Measurements from ENCODE around the gene IGFBP7. TPM values are rescaled to one million over a fixed set of nuclear protein-coding genes. Genes with fewer than 3 reads are reported as not detected.

Gene IGFBP7
- not detected for total RNA-seq

GRCh38 chr4:57109847-57110639, at the start of gene IGFBP7:
Gene IGFBP7, minus strand, starts transcription at chr4:57110385. Its CDS starts 34 bp downstream, at chr4:57110351.
- Mint-ChIP-seq H3K4me3 (peak within 1 kb of the TSS; percentile 68), H3K4me1 (ENCODE audit: low read depth) (peaks cover 12% of the 10 kb centered on the region), H3K9me3 (no peaks in the 10 kb centered on the region), H3K27me3 (peaks cover 62% of the 10 kb centered on the region), H3K36me3 (ENCODE audit: low read depth) (no peaks in the 10 kb centered on the region), H3K27ac (no peak within 1 kb of the TSS)
- peak; percentile 3 for DNase-seq
- TF ChIP-seq CTCF (IDR thresholded peaks at IDR 0.05), result no peak
- intact Hi-C loops (cut with micrococcal nuclease), result no loop called here
- CTCF ChIA-PET, result interaction anchor here (1.3 kb wide), 2 partner anchors 11 to 54 kb away, joined by 4 read pairs; no protein-coding TSS in a partner anchor
- peak; percentile 57 for ATAC-seq
- POLR2A ChIA-PET, result no interaction called here

- H3K36me3 Mint-ChIP-seq (ENCODE audit: low read depth), result no peaks in the 10 kb centered on the region
- intact Hi-C loops (cut with micrococcal nuclease), result no loop called here
- H3K9me3 Mint-ChIP-seq, result no peaks in the 10 kb centered on the region
- peaks cover 8% of the 10 kb centered on the region for H3K4me1 Mint-ChIP-seq (ENCODE audit: low read depth)
- ATAC-seq (no peak), DNase-seq (no peak)
- CTCF ChIA-PET, result no interaction called here
- H3K27ac Mint-ChIP-seq, result no peak overlapping the region
- POLR2A ChIA-PET, result no interaction called here
- TF ChIP-seq CTCF (IDR thresholded peaks at IDR 0.05), result no peak
- H3K27me3 Mint-ChIP-seq, result peaks cover 21% of the 10 kb centered on the region
- H3K4me3 Mint-ChIP-seq, result no peak overlapping the region
Measured at GRCh38 chr4:57159866-57160265, 49.7 kb upstream of the IGFBP7 start.

GRCh38 chr4:57158762-57159161, 48.6 kb upstream of the IGFBP7 start:
- H3K36me3 Mint-ChIP-seq (ENCODE audit: low read depth), result no peaks in the 10 kb centered on the region
- peaks cover 19% of the 10 kb centered on the region for H3K27me3 Mint-ChIP-seq
- peaks cover 5% of the 10 kb centered on the region for H3K4me1 Mint-ChIP-seq (ENCODE audit: low read depth)
- no peak for DNase-seq
- intact Hi-C loops (cut with micrococcal nuclease), result no loop called here
- no peak overlapping the region for H3K27ac Mint-ChIP-seq
- H3K4me3 Mint-ChIP-seq, result no peak overlapping the region
- POLR2A ChIA-PET, result no interaction called here
- H3K9me3 Mint-ChIP-seq, result no peaks in the 10 kb centered on the region
- no peak for TF ChIP-seq CTCF (IDR thresholded peaks at IDR 0.05)
- CTCF ChIA-PET, result no interaction called here
- no peak for ATAC-seq

GRCh38 chr4:57158221-57158620, 48.0 kb upstream of the IGFBP7 start:
- H3K4me1 Mint-ChIP-seq (ENCODE audit: low read depth), result peaks cover 2% of the 10 kb centered on the region
- no peaks in the 10 kb centered on the region for H3K36me3 Mint-ChIP-seq (ENCODE audit: low read depth)
- no peak overlapping the region for H3K4me3 Mint-ChIP-seq
- DNase-seq (no peak), ATAC-seq (no peak)
- H3K27me3 Mint-ChIP-seq, result peaks cover 22% of the 10 kb centered on the region
- intact Hi-C loops (cut with micrococcal nuclease), result no loop called here
- no peak overlapping the region for H3K27ac Mint-ChIP-seq
- TF ChIP-seq CTCF (IDR thresholded peaks at IDR 0.05), result no peak
- POLR2A ChIA-PET, result no interaction called here
- CTCF ChIA-PET, result no interaction called here
- no peaks in the 10 kb centered on the region for H3K9me3 Mint-ChIP-seq

- no peak for TF ChIP-seq CTCF (IDR thresholded peaks at IDR 0.05)
- POLR2A ChIA-PET, result no interaction called here
- no peak overlapping the region for H3K4me3 Mint-ChIP-seq
- H3K27me3 Mint-ChIP-seq, result peaks cover 22% of the 10 kb centered on the region
- H3K36me3 Mint-ChIP-seq (ENCODE audit: low read depth), result no peaks in the 10 kb centered on the region
- H3K4me1 Mint-ChIP-seq (ENCODE audit: low read depth), result no peaks in the 10 kb centered on the region
- no peaks in the 10 kb centered on the region for H3K9me3 Mint-ChIP-seq
- H3K27ac Mint-ChIP-seq, result no peak overlapping the region
- intact Hi-C loops (cut with micrococcal nuclease), result no loop called here
- CTCF ChIA-PET, result no interaction called here
- no peak for DNase-seq
- ATAC-seq, result no peak
Measured at GRCh38 chr4:57157596-57158137, 47.5 kb upstream of the IGFBP7 start.

All from activated CD8-positive, alpha-beta T cell treated with anti-CD3 and anti-CD28 coated beads for 36 hours (primary cell).